Germinal center (tissue), 1 donor: ENCODE results near the gene BACH2.

Experiments used
- DNase-seq: peaks from one replicate; pipeline ENCODE4 v3.0.0; 2012; ENCODE audit warnings: mixed read lengths, low spot score

The BACH2 gene

GRCh38 chr6:90098001-90098531 lies 198.6 kb downstream of the BACH2 start:
- no peak for DNase-seq

- DNase-seq: no peak
Observed at GRCh38 chr6:90097356-90097755, 199.3 kb downstream of the BACH2 start.

- no peak for DNase-seq
Observed at GRCh38 chr6:90096818-90097217, 199.8 kb downstream of the BACH2 start.

GRCh38 chr6:90095788-90096187 lies 200.9 kb downstream of the BACH2 start:
- no peak for DNase-seq

- no peak for DNase-seq
Observed at GRCh38 chr6:90095145-90095544, 201.5 kb downstream of the BACH2 start.

DNA sequence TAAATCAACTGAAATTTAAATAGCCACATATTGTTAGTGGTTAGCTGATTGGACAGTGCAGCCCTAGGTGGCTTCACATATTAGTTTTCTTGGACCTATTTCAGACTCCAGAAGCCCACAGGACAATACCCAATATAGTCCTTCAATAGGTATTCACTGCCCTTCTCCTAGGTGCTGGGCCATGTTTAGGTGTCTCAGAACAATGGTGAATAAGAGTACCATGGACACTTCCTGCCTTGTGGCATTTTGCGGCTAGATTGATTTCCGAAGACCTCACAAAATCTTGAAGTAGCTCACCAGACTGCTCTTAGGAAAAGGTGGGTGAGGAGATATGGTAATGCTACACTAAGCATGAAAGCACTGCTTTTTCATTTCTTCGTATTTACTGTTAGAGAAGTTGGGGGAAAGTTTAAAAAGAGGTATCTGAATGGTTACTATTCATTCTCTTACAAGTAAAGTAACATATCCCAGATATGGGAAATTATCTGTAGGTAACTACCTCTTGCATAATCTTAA lies 203.0 kb downstream of the BACH2 start:
- no peak for DNase-seq

- DNase-seq: no peak
Observed at GRCh38 chr6:90090866-90091265, 205.8 kb downstream of the BACH2 start.

- DNase-seq: no peak
Observed at GRCh38 chr6:90088009-90088408, 208.6 kb downstream of the BACH2 start.

- no peak for DNase-seq
Observed at GRCh38 chr6:90087106-90087833, 209.4 kb downstream of the BACH2 start.

DNA sequence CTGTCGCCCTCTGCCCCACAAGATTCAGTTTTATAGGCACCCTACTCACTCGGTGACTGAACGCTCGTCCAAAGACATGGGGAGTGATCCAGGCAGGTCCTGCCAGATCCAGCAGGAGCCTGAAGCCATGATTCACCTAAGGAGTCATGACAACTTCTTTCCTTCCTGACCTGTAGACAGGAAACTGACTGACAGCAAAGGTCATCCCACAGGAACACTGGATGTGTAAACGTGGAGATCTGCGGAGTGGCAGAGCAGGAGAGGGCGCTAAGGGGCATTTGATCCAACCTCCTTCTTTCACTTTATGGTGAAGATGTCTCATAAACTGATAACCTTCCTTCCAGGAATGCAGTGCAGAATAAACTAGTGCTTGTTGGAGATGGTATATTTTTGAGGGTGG lies 210.1 kb downstream of the BACH2 start:
- no peak for DNase-seq

DNA sequence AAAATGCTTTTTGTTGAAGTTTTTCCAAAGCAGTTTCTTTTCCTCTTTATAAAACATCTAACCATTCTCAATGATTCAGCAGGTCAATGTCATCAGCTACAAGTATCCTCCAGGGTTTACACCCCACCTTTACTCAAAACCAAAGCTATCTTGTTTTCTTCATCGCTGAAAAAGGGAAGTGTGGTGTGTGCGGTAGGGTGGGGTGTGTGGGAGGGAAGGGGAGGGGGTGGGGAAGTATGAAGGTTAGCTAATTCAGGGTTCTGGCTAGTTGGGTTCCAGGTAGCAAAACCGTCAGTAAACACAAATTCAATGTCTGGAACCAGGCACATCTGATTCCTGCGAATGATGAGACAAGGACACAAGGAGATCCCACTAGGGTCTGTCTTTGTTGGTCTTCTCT lies 212.8 kb downstream of the BACH2 start:
- peak; percentile 62 for DNase-seq

- DNase-seq: no peak
Observed at GRCh38 chr6:90082847-90083246, 213.8 kb downstream of the BACH2 start.

GRCh38 chr6:90080876-90081481 lies 215.7 kb downstream of the BACH2 start:
- DNase-seq: no peak

DNA sequence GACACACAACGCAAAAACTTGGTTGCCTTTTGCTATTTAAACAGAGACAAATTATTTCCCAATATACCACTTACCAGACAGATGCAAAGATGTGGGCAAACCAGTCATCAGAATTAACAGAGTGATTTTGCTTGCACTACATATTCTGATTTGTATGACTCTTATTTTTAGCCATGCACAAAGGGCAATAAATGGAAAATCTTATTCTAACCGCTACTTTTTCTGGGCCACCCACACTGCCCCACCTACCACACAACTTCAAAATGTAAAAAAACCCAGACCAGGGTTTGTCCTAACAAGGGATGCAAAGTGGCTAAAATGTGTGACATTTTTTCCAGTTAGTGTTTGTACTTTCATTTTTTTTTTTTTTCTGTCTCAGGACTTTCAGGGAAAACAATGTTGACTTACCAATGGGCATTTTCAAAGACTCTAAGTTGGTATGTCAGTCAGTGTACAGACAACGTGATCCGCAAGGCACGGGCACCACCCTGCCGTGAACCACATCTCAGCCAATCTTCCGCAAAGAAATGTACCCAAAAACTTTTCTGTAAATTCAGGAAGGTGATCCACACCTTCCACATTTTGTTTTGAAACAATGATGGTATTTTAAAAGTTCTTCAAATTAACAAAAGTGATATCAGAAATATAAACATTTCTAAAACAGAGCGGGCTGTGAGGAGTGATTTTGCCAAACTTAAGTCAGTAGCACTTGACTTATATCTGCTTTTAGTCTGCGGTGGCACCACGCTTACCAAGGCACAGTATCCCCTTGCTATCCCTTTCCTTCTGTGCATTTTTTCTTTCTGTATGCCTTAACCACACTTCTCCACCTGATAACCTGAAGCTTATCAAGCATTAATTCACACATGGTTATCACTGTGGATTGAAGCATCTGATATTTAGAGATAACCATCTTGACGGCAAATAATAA lies 216.8 kb downstream of the BACH2 start:
- no peak for DNase-seq

GRCh38 chr6:90078513-90079289 lies 217.9 kb downstream of the BACH2 start:
- DNase-seq: no peak

DNA sequence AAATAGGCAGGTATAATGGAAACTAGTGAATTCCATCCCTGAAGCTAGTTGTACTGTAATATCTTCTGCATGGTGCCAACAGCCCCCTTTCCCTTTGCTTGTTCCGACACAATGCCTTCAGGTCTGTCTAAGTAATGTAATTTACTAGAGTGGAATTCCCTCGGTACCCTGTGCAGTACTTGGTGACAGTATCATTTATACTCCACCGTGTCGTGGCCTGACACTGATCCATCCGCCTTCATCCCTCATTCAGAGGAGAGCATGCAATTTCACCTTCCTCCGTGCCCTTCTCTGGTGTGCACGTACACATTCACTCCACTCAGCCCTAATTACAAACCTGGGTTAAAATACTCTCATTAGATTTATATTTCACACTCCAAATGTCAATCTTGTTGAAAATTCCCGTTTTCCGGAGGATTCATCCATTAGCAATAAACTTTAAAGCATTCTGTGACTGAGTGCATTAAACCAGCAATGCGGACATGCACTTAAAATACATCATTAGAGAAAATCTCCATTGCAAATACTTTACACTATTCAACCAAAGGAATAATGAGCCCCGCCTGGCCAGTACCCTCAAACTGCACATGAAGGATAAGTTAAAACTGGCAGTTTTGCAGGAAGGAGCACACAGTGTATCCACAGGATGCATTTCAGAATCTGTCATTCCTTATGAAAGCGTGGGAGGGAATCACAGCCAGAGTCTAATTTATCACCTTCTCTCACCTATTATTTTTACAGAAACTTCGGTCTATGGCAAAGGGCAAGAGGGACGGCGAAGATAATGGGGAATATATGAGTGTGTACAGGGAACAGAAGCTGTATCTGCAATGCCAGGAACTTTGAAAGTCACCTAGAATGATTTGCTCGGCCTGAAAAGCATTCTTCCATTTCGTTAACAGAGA lies 219.9 kb downstream of the BACH2 start:
- no peak for DNase-seq

DNA sequence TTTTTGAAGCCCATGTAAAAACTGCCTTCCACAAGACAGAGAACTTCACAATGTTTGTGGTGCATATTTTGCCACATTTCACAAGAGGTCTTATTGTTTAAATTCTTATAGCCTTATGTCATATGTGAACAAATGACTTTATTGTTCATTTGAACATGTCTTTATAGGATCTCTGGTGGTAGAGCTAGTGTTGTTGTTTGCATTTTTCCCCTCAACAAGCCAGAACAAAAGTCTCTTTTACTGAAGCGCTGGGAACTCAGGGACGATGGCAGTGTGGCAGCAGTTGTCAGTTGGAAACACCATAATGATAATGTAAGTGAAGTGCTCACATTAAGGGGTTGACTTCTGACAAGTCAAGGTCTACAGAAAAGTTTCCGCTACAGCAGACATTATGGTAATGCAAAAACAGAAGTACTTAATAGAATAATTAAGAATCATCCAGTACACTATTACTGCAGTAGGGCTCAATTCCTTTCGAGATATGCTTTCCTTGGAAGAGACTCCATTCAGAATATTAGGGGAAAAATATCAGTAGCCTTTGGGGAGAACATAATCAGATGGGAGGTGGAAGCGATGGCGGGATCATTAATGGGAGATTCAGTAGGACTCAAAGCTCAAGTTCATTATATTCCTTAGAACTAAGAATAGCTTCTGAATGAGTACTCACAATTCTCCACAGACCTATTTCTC lies 222.3 kb downstream of the BACH2 start:
- no peak for DNase-seq

DNA sequence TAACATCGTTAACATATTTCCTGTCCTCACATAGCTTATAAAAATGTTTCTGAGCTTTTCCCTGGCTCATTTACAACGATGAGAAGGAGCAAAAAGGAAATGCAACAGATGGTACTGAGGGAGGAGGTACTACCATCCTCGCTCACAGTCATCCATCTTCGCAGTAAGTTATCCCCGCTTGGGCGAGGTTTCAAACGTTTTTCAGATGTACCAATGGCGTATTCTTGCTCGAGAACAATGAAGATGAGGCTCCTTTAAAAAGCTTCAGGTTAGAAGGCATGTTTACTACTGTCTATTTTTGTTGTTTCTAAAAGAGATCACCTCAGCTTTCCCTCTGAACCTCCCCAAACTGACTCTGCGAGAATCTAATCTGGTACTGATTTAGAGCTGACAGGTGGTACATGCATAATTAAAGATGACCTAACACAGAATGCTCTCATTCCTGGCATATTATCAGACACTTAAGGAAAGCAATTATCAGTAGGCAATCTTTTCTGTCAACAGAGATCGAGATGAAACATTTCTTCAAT lies 223.6 kb downstream of the BACH2 start:
- DNase-seq: no peak

GRCh38 chr6:90072501-90072900 lies 224.1 kb downstream of the BACH2 start:
- DNase-seq: no peak
